SK-N-SH (cell line): ENCODE data around the gene MYB.

Source experiments
- EP300 ChIP-seq, 2 experiments: IDR thresholded peaks; 2 replicates each; pipeline versions ENCODE4 v1.4.0 to v1.6.1; 2012; ENCODE audit warnings: borderline replicate concordance in 1 of 2, low read depth in 1 of 2, low read length in 1 of 2
- RAD21 ChIP-seq: IDR thresholded peaks from 2 replicates; pipeline ENCODE4 v1.6.1; 2012; ENCODE audit warnings: mild to moderate bottlenecking, low read length
- RCOR1 ChIP-seq: fragments of 150-350 bp; IDR thresholded peaks from 2 replicates; pipeline ENCODE4 v1.6.1; 2017; ENCODE audit warnings: antibody characterized with exemption, low read length
- TF ChIP-seq, protein P1 (sequence below): IDR thresholded peaks from 2 replicates; pipeline ENCODE4 v1.6.1; 2012; ENCODE audit warnings: mild to moderate bottlenecking, low read depth, low read length, moderate library complexity
- TF ChIP-seq, protein P2 (sequence below): fragments of 200-600 bp; sonication (generic); IDR thresholded peaks from 2 replicates; pipeline ENCODE4 v1.6.1; 2017; ENCODE audit warnings: antibody characterized with exemption, mild to moderate bottlenecking, moderate library complexity

DNA sequence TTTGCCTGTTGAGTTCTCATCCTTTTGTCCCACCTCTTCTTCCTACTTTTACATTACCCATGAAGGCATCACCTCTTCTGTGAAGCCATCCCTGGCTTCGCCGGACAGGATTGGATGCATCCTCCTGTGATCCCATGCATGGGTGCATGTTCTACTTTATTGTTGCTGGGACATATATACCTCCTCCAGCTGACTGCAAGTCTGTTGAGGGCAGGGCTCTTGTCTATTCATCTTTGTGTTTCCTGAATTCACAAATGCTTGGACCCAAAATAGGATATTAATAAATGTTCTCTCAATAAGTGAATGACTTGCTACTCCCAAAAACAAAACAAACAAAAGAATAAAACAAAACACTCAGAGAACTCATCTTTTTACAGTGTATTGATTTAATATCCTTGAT, 5.1 kb downstream of the MYB start:
- TF ChIP-seq, protein P1, sequence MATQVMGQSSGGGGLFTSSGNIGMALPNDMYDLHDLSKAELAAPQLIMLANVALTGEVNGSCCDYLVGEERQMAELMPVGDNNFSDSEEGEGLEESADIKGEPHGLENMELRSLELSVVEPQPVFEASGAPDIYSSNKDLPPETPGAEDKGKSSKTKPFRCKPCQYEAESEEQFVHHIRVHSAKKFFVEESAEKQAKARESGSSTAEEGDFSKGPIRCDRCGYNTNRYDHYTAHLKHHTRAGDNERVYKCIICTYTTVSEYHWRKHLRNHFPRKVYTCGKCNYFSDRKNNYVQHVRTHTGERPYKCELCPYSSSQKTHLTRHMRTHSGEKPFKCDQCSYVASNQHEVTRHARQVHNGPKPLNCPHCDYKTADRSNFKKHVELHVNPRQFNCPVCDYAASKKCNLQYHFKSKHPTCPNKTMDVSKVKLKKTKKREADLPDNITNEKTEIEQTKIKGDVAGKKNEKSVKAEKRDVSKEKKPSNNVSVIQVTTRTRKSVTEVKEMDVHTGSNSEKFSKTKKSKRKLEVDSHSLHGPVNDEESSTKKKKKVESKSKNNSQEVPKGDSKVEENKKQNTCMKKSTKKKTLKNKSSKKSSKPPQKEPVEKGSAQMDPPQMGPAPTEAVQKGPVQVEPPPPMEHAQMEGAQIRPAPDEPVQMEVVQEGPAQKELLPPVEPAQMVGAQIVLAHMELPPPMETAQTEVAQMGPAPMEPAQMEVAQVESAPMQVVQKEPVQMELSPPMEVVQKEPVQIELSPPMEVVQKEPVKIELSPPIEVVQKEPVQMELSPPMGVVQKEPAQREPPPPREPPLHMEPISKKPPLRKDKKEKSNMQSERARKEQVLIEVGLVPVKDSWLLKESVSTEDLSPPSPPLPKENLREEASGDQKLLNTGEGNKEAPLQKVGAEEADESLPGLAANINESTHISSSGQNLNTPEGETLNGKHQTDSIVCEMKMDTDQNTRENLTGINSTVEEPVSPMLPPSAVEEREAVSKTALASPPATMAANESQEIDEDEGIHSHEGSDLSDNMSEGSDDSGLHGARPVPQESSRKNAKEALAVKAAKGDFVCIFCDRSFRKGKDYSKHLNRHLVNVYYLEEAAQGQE = no peak
- TF ChIP-seq RAD21 (no peak), EP300 (IDR thresholded peaks at IDR 0.05; ENCODE audit: borderline replicate concordance in 1 of 2, low read depth in 1 of 2, low read length in 1 of 2) (no peak), RCOR1 (no peak)
- TF ChIP-seq, protein P2, sequence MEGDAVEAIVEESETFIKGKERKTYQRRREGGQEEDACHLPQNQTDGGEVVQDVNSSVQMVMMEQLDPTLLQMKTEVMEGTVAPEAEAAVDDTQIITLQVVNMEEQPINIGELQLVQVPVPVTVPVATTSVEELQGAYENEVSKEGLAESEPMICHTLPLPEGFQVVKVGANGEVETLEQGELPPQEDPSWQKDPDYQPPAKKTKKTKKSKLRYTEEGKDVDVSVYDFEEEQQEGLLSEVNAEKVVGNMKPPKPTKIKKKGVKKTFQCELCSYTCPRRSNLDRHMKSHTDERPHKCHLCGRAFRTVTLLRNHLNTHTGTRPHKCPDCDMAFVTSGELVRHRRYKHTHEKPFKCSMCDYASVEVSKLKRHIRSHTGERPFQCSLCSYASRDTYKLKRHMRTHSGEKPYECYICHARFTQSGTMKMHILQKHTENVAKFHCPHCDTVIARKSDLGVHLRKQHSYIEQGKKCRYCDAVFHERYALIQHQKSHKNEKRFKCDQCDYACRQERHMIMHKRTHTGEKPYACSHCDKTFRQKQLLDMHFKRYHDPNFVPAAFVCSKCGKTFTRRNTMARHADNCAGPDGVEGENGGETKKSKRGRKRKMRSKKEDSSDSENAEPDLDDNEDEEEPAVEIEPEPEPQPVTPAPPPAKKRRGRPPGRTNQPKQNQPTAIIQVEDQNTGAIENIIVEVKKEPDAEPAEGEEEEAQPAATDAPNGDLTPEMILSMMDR = no peak
